IPS-15b (cell line): Measurements from ENCODE around the gene CCT7.

Experiments used
- H3K27me3 ChIP-seq: one replicate; pipeline ENCODE4 v1.6.1; 2013; ENCODE audit warnings: low read length; ENCODE audit not compliant: control insufficient read depth, insufficient read depth
- H3K36me3 ChIP-seq: one replicate; pipeline ENCODE4 v1.6.1; 2013; ENCODE audit warnings: low read length; ENCODE audit not compliant: control insufficient read depth, insufficient read depth
- H3K4me1 ChIP-seq: one replicate; pipeline ENCODE4 v1.6.1; 2013; ENCODE audit warnings: mild to moderate bottlenecking, low read length; ENCODE audit not compliant: control insufficient read depth, insufficient read depth
- H3K4me3 ChIP-seq: one replicate; pipeline ENCODE4 v1.5.1; 2013; ENCODE audit warnings: low read depth, low read length
- H3K9ac ChIP-seq: one replicate; pipeline ENCODE4 v1.6.1; 2013; ENCODE audit warnings: low read depth, mild to moderate bottlenecking, low read length
- H3K9me3 ChIP-seq: one replicate; pipeline ENCODE4 v1.6.1; 2013; ENCODE audit warnings: mild to moderate bottlenecking, low read length; ENCODE audit not compliant: control insufficient read depth, insufficient read depth

The CCT7 gene

GRCh38 chr2:73212098-73212447 lies 22.0 kb upstream of the CCT7 start:
- no peak overlapping the region for H3K4me3 ChIP-seq

GRCh38 chr2:73212448-73213176 lies 21.5 kb upstream of the CCT7 start:
- Histone ChIP-seq H3K4me1 (peaks cover 8% of the 10 kb centered on the region), H3K9ac (no peak overlapping the region), H3K27me3 (peaks cover 4% of the 10 kb centered on the region), H3K36me3 (no peaks in the 10 kb centered on the region), H3K4me3 (no peak overlapping the region), H3K9me3 (no peaks in the 10 kb centered on the region)

More at GRCh38 chr2:73212098-73212447, 22.0 kb upstream of the CCT7 start:
- peaks cover 4% of the 10 kb centered on the region for H3K27me3 ChIP-seq
- no peaks in the 10 kb centered on the region for H3K36me3 ChIP-seq
- peaks cover 8% of the 10 kb centered on the region for H3K4me1 ChIP-seq
- H3K9me3 ChIP-seq, result no peaks in the 10 kb centered on the region
- H3K9ac ChIP-seq, result no peak overlapping the region

- no peaks in the 10 kb centered on the region for H3K36me3 ChIP-seq
- peaks cover 4% of the 10 kb centered on the region for H3K27me3 ChIP-seq
- peak within 1 kb of the TSS; percentile 65 for H3K4me3 ChIP-seq
- H3K9ac ChIP-seq, result peak within 1 kb of the TSS; percentile 84
- no peaks in the 10 kb centered on the region for H3K9me3 ChIP-seq
- peaks cover 8% of the 10 kb centered on the region for H3K4me1 ChIP-seq
Observed at GRCh38 chr2:73214120-73215035, 19.7 kb upstream of the CCT7 start, which contains the start of gene SMYD5. SMYD5 (plus strand) TSS chr2:73214245; CDS start chr2:73214267, 22 bp downstream.

- H3K4me1 ChIP-seq, result peaks cover 8% of the 10 kb centered on the region
- H3K9ac ChIP-seq, result no peak overlapping the region
- H3K27me3 ChIP-seq, result no peaks in the 10 kb centered on the region
- peak overlapping the region; percentile 65 for H3K4me3 ChIP-seq
- no peaks in the 10 kb centered on the region for H3K36me3 ChIP-seq
- no peaks in the 10 kb centered on the region for H3K9me3 ChIP-seq
Observed at GRCh38 chr2:73215254-73215653, 18.9 kb upstream of the CCT7 start.

GRCh38 chr2:73217160-73217559 lies 16.9 kb upstream of the CCT7 start:
- H3K9ac ChIP-seq, result no peak overlapping the region
- H3K4me3 ChIP-seq, result no peak overlapping the region
- no peaks in the 10 kb centered on the region for H3K9me3 ChIP-seq
- H3K36me3 ChIP-seq, result peaks cover 3% of the 10 kb centered on the region
- no peaks in the 10 kb centered on the region for H3K27me3 ChIP-seq
- peaks cover 8% of the 10 kb centered on the region for H3K4me1 ChIP-seq

- H3K27me3 ChIP-seq, result no peaks in the 10 kb centered on the region
- no peak overlapping the region for H3K4me3 ChIP-seq
- no peaks in the 10 kb centered on the region for H3K9me3 ChIP-seq
- H3K36me3 ChIP-seq, result peaks cover 6% of the 10 kb centered on the region
- peaks cover 6% of the 10 kb centered on the region for H3K4me1 ChIP-seq
- H3K9ac ChIP-seq, result no peak overlapping the region
Observed at GRCh38 chr2:73217826-73218225, 16.3 kb upstream of the CCT7 start.

GRCh38 chr2:73218298-73218697 lies 15.8 kb upstream of the CCT7 start:
- Histone ChIP-seq H3K27me3 (no peaks in the 10 kb centered on the region), H3K9ac (no peak overlapping the region), H3K4me3 (no peak overlapping the region), H3K9me3 (no peaks in the 10 kb centered on the region), H3K36me3 (peaks cover 9% of the 10 kb centered on the region), H3K4me1 (peaks cover 6% of the 10 kb centered on the region)

GRCh38 chr2:73223821-73224220 lies 10.3 kb upstream of the CCT7 start:
- Histone ChIP-seq H3K4me3 (no peak overlapping the region), H3K4me1 (no peaks in the 10 kb centered on the region), H3K36me3 (peaks cover 22% of the 10 kb centered on the region), H3K9ac (no peak overlapping the region), H3K9me3 (no peaks in the 10 kb centered on the region), H3K27me3 (no peaks in the 10 kb centered on the region)

GRCh38 chr2:73225513-73226360 lies 8.4 kb upstream of the CCT7 start:
- H3K9me3 ChIP-seq, result no peaks in the 10 kb centered on the region
- no peak overlapping the region for H3K9ac ChIP-seq
- peaks cover 20% of the 10 kb centered on the region for H3K36me3 ChIP-seq

GRCh38 chr2:73227086-73227485 lies 7.0 kb upstream of the CCT7 start:
- Histone ChIP-seq H3K27me3 (no peaks in the 10 kb centered on the region), H3K4me3 (no peak overlapping the region), H3K36me3 (peaks cover 20% of the 10 kb centered on the region), H3K9ac (no peak overlapping the region), H3K9me3 (no peaks in the 10 kb centered on the region), H3K4me1 (no peaks in the 10 kb centered on the region)

More at GRCh38 chr2:73225513-73226360, 8.4 kb upstream of the CCT7 start:
- H3K27me3 ChIP-seq, result no peaks in the 10 kb centered on the region
- no peaks in the 10 kb centered on the region for H3K4me1 ChIP-seq
- no peak overlapping the region for H3K4me3 ChIP-seq

GRCh38 chr2:73228631-73229030 lies 5.5 kb upstream of the CCT7 start:
- peaks cover 3% of the 10 kb centered on the region for H3K27me3 ChIP-seq
- peaks cover 14% of the 10 kb centered on the region for H3K36me3 ChIP-seq

More at GRCh38 chr2:73228631-73229030, 5.5 kb upstream of the CCT7 start:
- Histone ChIP-seq H3K4me3 (no peak overlapping the region), H3K9ac (no peak overlapping the region), H3K9me3 (no peaks in the 10 kb centered on the region), H3K4me1 (peaks cover 4% of the 10 kb centered on the region)
